GM12878 (cell line): Measurements from ENCODE around the gene REM2. TPM values are rescaled to one million over a fixed set of nuclear protein-coding genes. Genes with fewer than 3 reads are reported as not detected.

Experiments
- ATAC-seq: fragments of 200-7000 bp; cut with Tn5 transposase; 3 replicates; pipeline ENCODE4 v1.9.1; 2020; ENCODE audit warnings: mild to moderate bottlenecking, moderate library complexity
- BruUV-seq: library from RNA; stranded (reverse); fragments of 400-500 nt; replicated peaks from 2 replicates; lab custom pipeline; 2021; lab: Mats Ljungman, UMichigan
- CTCF ChIA-PET: fragments of 300-600 bp; sonication (Branson Sonifier 250); formaldehyde crosslinking; extraction: SDS; loops from one replicate; lab custom pipeline; 2021; ENCODE audit warnings: inconsistent platforms; lab: Yijun Ruan, JAX
- POLR2A ChIA-PET: fragments of 350-600 bp; formaldehyde crosslinking; extraction: SDS; loops from one replicate; lab custom pipeline; 2021; ENCODE audit warnings: inconsistent platforms; lab: Charles Lee
- RAD21 ChIA-PET: fragments of 300-600 bp; sonication (Branson Sonifier 250); formaldehyde crosslinking; loops from one replicate; lab custom pipeline; 2023; ENCODE audit warnings: antibody characterized with exemption; ENCODE audit not compliant: unreplicated experiment; lab: Charles Lee
- SMC1A ChIA-PET: fragments of 300-600 bp; sonication (Branson Sonifier 250); formaldehyde crosslinking; loops from one replicate; lab custom pipeline; 2023; ENCODE audit not compliant: unreplicated experiment, uncharacterized antibody; lab: Charles Lee
- DNase-seq: peaks from one replicate; pipeline ENCODE4 v3.0.0-alpha.2; 2011; ENCODE audit warnings: low read depth, low spot score
- FAIRE-seq: peaks from 3 replicates; lab custom pipeline; 2011; peaks lifted over from hg19 to GRCh38; lab: Jason Lieb, UNC
- H2AFZ ChIP-seq: 2 replicates; pipeline ENCODE4 v1.6.0; 2011; ENCODE audit warnings: low read depth, low read length, control low read depth; ENCODE audit not compliant: control insufficient read depth
- H3K27ac ChIP-seq: 2 replicates; pipeline ENCODE4 v1.5.1; 2011; ENCODE audit warnings: control low read depth; ENCODE audit not compliant: control insufficient read depth, insufficient read depth
- H3K27me3 ChIP-seq, 2 experiments: replicated peaks in 1 of 2; 2 replicates each; pipeline versions ENCODE4 v1.6.0 to v1.6.1; 2011; ENCODE audit warnings: low read length in 1 of 2; ENCODE audit not compliant: control insufficient read depth in 2 of 2, insufficient read depth in 2 of 2
- H3K36me3 ChIP-seq, 2 experiments: 2 replicates each; pipeline ENCODE4 v1.5.1; 2011; ENCODE audit warnings: low read length in 1 of 2; ENCODE audit not compliant: control insufficient read depth in 2 of 2, insufficient read depth in 2 of 2
- H3K4me1 ChIP-seq: 2 replicates; pipeline ENCODE4 v1.6.1; 2011; ENCODE audit warnings: mild to moderate bottlenecking, low read length, moderate library complexity, mixed read lengths; ENCODE audit not compliant: control insufficient read depth, insufficient read depth
- H3K4me2 ChIP-seq: 2 replicates; pipeline ENCODE4 v1.6.0; 2011; ENCODE audit warnings: control low read depth; ENCODE audit not compliant: control insufficient read depth, insufficient read depth
- H3K4me3 ChIP-seq: fragments of 200-600 bp; sonication (generic); 2 replicates; pipeline ENCODE4 v1.5.1; 2016
- H3K79me2 ChIP-seq: 2 replicates; pipeline ENCODE4 v1.6.0; 2011; ENCODE audit warnings: low read length; ENCODE audit not compliant: control insufficient read depth, insufficient read depth
- H3K9ac ChIP-seq: 2 replicates; pipeline ENCODE4 v1.8.0; 2011; ENCODE audit warnings: low read length, control low read depth, mixed read lengths; ENCODE audit not compliant: control insufficient read depth, insufficient read depth
- H3K9me3 ChIP-seq: replicated peaks from 3 replicates; pipeline ENCODE4 v1.5.1; 2011; ENCODE audit warnings: mild to moderate bottlenecking, low read length; ENCODE audit not compliant: control insufficient read depth, insufficient read depth
- H4K20me1 ChIP-seq: 2 replicates; pipeline ENCODE4 v1.6.0; 2011; ENCODE audit not compliant: control insufficient read depth, insufficient read depth
- IRF4 ChIP-seq: IDR thresholded peaks from 2 replicates; pipeline ENCODE4 v1.6.1; 2011; ENCODE audit warnings: low read depth, low read length
- JUND ChIP-seq: IDR thresholded peaks from 2 replicates; pipeline ENCODE4 v1.6.1; 2012; ENCODE audit warnings: low read depth, mild to moderate bottlenecking, low read length, improper control_type of control experiment, moderate library complexity
- RCOR1 ChIP-seq: conservative IDR thresholded peaks from 2 replicates; pipeline ENCODE4 v1.6.1; 2012; ENCODE audit warnings: low read depth, low read length, improper control_type of control experiment
- SIN3A ChIP-seq: IDR thresholded peaks from 2 replicates; pipeline ENCODE4 v1.6.1; 2012; ENCODE audit warnings: low read depth, low read length, improper control_type of control experiment
- SUZ12 ChIP-seq: fragments of 200-600 bp; sonication (generic); IDR thresholded peaks from one replicate; pipeline ENCODE4 v1.6.1; 2018; ENCODE audit warnings: antibody characterized with exemption, mild to moderate bottlenecking; ENCODE audit not compliant: unreplicated experiment
- TAF1 ChIP-seq: IDR thresholded peaks from 2 replicates; pipeline ENCODE4 v1.6.1; 2011; ENCODE audit warnings: mild to moderate bottlenecking, low read depth, low read length, borderline replicate concordance
- TCF3 ChIP-seq: IDR thresholded peaks from 2 replicates; pipeline ENCODE4 v1.6.1; 2012; ENCODE audit warnings: low read depth, mild to moderate bottlenecking, low read length, borderline replicate concordance; ENCODE audit not compliant: insufficient read depth
- YY1 ChIP-seq: IDR thresholded peaks from 2 replicates; pipeline ENCODE4 v1.6.1; 2011; ENCODE audit warnings: low read depth, mild to moderate bottlenecking, low read length
- ZNF217 ChIP-seq: fragments of 450-650 bp; IDR thresholded peaks from 2 replicates; pipeline ENCODE4 v1.6.1; 2017; ENCODE audit warnings: antibody characterized with exemption, mild to moderate bottlenecking
- WGBS: methylation state at CpG from one replicate; pipeline ENCODE4 v1.1.6; 2016; ENCODE audit warnings: low lambda C conversion rate; ENCODE audit not compliant: insufficient replicate concordance, insufficient coverage; ENCODE audit errors: missing lambda C conversion rate; 5-methylcytosine and 5-hydroxymethylcytosine counted together
- in situ Hi-C: fragments of 300-500 bp; cut with MboI; formaldehyde crosslinking; loops from 9 replicates; pipeline ENCODE4 v1.14.3; 2018; ENCODE audit warnings: mixed read lengths
- intact Hi-C: fragments of 100-400 bp; cut with micrococcal nuclease; formaldehyde crosslinking; loops from one replicate; pipeline ENCODE4 v1.14.2; 2022; ENCODE audit not compliant: unreplicated experiment
- polyA plus RNA-seq, 11 experiments: library from polyadenylated mRNA; depleted of rRNA in 4 of 11; unstranded in 6 of 11; stranded (reverse) in 5 of 11; fragments of >200 nt; fragmentation: Nextera tagmentation in 4 of 11; fragmentation: Illumina TruSeq in 1 of 11; extraction: Ambion mirVana in 4 of 11; extraction: Trizol in 1 of 11; gene quantifications; 1 replicate in 1 of 11; 2 replicates in 10 of 11; pipeline versions ENCODE4 v1.2.1 to v1.2.3, GENCODE V29; 2011 to 2016; ENCODE audit warnings: inconsistent platforms in 2 of 11, missing spikeins in 2 of 11, low read depth in 1 of 11
- total RNA-seq, 4 experiments: library from RNA; depleted of rRNA in 3 of 4; stranded (reverse); fragments of >200 nt in 3 of 4; fragmentation: Illumina TruSeq in 1 of 4; extraction: Trizol in 1 of 4; gene quantifications; 2 replicates each; pipeline versions ENCODE4 v1.2.1 to v1.2.3, GENCODE V29; 2013 to 2021
- TF ChIP-seq, protein P1 (sequence below): fragments of 150-350 bp; IDR thresholded peaks from 2 replicates; pipeline ENCODE4 v1.6.1; 2014; ENCODE audit warnings: mild to moderate bottlenecking, low read depth, low read length
- TF ChIP-seq, protein P2 (sequence below): fragments of 450-650 bp; IDR thresholded peaks from 2 replicates; pipeline ENCODE4 v1.6.1; 2016; ENCODE audit warnings: mild to moderate bottlenecking
- TF ChIP-seq, protein P3 (sequence below): fragments of 450-650 bp; IDR thresholded peaks from 2 replicates; pipeline ENCODE4 v1.6.1; 2018; ENCODE audit warnings: mild to moderate bottlenecking, low read depth, moderate library complexity; ENCODE audit not compliant: partially characterized antibody

The REM2 gene
- total and polyA plus RNA-seq, 10 of the 15 experiments (the other 5 are each of a cell fraction or from before 2014, with no cell fraction given) = 0.27 to 1.5 (median 0.83) TPM

DNA sequence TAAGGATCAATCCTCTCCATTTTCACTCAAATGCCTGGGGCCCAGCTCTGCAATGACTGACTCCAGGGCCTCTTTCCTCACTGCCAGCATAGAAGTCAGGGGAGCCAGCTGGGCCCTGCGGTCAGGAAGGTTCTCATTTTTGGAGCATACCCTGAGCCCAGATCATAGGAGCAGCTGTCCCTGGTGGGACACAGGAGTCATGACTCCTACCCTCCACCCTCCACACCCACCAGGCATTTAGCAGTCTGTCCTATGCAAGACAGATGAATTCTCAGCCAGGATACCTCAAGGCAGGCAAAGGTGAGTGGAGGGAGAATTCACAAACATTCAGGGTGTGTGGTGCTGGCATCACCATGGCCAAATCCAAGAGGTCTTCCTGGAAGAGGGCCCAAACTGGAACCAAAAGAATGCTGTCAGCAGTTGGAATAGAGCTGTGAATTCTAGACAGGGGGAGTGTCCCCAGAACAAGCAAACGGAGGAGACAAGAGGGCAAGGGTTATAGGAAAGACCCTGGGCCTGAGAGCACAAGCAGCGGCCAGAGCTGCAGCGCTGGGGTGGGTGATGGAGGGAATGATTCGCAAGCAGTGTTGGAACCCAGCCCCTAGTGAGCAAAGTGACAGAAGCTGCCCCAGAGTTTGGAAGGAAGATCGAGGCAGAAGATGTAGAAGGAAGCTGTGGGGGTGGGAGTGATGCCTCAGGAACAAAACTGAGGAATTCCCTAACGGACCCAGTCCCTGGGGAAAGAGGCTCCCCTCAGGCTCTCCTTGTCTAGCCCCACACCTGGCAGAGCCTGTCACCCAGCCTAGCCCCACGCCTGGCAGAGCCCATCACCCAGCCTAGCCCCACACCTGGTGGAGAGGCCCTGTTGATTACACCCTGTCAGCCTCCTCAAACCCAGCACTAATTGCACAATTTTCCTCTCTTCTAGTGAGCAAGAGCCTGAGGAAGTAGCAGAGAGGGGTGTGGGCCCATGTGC, 4.5 kb upstream of the REM2 start:
- TF ChIP-seq RCOR1 = no peak
- no peak for TF ChIP-seq SIN3A
- TF ChIP-seq, protein P1, sequence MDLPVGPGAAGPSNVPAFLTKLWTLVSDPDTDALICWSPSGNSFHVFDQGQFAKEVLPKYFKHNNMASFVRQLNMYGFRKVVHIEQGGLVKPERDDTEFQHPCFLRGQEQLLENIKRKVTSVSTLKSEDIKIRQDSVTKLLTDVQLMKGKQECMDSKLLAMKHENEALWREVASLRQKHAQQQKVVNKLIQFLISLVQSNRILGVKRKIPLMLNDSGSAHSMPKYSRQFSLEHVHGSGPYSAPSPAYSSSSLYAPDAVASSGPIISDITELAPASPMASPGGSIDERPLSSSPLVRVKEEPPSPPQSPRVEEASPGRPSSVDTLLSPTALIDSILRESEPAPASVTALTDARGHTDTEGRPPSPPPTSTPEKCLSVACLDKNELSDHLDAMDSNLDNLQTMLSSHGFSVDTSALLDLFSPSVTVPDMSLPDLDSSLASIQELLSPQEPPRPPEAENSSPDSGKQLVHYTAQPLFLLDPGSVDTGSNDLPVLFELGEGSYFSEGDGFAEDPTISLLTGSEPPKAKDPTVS = no peak
- no peak for TF ChIP-seq TAF1
- TF ChIP-seq, protein P2, sequence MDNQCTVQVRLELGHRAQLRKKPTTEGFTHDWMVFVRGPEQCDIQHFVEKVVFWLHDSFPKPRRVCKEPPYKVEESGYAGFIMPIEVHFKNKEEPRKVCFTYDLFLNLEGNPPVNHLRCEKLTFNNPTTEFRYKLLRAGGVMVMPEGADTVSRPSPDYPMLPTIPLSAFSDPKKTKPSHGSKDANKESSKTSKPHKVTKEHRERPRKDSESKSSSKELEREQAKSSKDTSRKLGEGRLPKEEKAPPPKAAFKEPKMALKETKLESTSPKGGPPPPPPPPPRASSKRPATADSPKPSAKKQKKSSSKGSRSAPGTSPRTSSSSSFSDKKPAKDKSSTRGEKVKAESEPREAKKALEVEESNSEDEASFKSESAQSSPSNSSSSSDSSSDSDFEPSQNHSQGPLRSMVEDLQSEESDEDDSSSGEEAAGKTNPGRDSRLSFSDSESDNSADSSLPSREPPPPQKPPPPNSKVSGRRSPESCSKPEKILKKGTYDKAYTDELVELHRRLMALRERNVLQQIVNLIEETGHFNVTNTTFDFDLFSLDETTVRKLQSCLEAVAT = no peak
- no peak for TF ChIP-seq YY1
- TF ChIP-seq IRF4 = no peak
- no peak for TF ChIP-seq JUND
- no peak for TF ChIP-seq ZNF217
- TF ChIP-seq, protein P3, sequence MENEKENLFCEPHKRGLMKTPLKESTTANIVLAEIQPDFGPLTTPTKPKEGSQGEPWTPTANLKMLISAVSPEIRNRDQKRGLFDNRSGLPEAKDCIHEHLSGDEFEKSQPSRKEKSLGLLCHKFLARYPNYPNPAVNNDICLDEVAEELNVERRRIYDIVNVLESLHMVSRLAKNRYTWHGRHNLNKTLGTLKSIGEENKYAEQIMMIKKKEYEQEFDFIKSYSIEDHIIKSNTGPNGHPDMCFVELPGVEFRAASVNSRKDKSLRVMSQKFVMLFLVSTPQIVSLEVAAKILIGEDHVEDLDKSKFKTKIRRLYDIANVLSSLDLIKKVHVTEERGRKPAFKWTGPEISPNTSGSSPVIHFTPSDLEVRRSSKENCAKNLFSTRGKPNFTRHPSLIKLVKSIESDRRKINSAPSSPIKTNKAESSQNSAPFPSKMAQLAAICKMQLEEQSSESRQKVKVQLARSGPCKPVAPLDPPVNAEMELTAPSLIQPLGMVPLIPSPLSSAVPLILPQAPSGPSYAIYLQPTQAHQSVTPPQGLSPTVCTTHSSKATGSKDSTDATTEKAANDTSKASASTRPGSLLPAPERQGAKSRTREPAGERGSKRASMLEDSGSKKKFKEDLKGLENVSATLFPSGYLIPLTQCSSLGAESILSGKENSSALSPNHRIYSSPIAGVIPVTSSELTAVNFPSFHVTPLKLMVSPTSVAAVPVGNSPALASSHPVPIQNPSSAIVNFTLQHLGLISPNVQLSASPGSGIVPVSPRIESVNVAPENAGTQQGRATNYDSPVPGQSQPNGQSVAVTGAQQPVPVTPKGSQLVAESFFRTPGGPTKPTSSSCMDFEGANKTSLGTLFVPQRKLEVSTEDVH = no peak
- TF ChIP-seq TCF3 = no peak
- TF ChIP-seq SUZ12 = no peak
- Histone ChIP-seq H3K79me2 (peaks cover 3% of the 10 kb centered on the region), H2AFZ (no peak overlapping the region), H4K20me1 (no peaks in the 10 kb centered on the region), H3K27ac (no peak overlapping the region), H3K4me2 (no peak overlapping the region), H3K9ac (no peak overlapping the region), H3K4me1 (peaks cover 2% of the 10 kb centered on the region; the same call in 1 of the 2 replicates), H3K36me3 (peaks cover 22 to 30% of the 10 kb centered on the region in 2 experiments), H3K9me3 (no peaks in the 10 kb centered on the region), H3K27me3 (no peaks in the 10 kb centered on the region), H3K4me3 (no peak overlapping the region)
- no peak for FAIRE-seq
- no TSS peak for BruUV-seq
- in situ Hi-C loops (no loop called here), intact Hi-C loops (no loop called here)
- RAD21 ChIA-PET = interaction anchor here (1.0 kb wide), 1 partner anchor 8 kb away, joined by 3 read pairs; no protein-coding TSS in a partner anchor
- ATAC-seq = no peak
- POLR2A ChIA-PET = no interaction called here
- 91% methylated on average over 8 of the region's 8 CpGs for WGBS
- SMC1A ChIA-PET = no interaction called here
- CTCF ChIA-PET = interaction anchor here (1.3 kb wide), 1 partner anchor 10 kb away, joined by 3 read pairs; no protein-coding TSS in a partner anchor
- no peak for DNase-seq
